HL-60 (cell line): ENCODE measurements around the gene PIEZO1.

Source experiments
- DNase-seq, 2 experiments: peaks; one replicate each; pipeline ENCODE4 v3.0.0-alpha.2; 2010 to 2020; ENCODE audit warnings: low read depth in 1 of 2, low spot score in 1 of 2
- H3K27ac ChIP-seq: fragments of 250-450 bp; sonication (Bioruptor Pico); replicated peaks from 2 replicates; pipeline ENCODE4 v1.5.1; 2020; ENCODE audit warnings: mild to moderate bottlenecking, moderate library complexity
- H3K27me3 ChIP-seq: fragments of 250-450 bp; sonication (Bioruptor Pico); 2 replicates; pipeline ENCODE4 v1.5.1; 2021; ENCODE audit warnings: mild to moderate bottlenecking, moderate library complexity; ENCODE audit not compliant: insufficient read depth, poor library complexity, severe bottlenecking
- H3K4me3 ChIP-seq: replicated peaks from 2 replicates; pipeline ENCODE4 v1.5.1; 2011; ENCODE audit warnings: mild to moderate bottlenecking, control low read depth, low read length; ENCODE audit not compliant: insufficient read depth
- CTCF ChIP-seq: IDR thresholded peaks from one replicate; pipeline ENCODE4 v1.5.1; 2011; ENCODE audit warnings: low read length, control low read depth, inconsistent platforms; ENCODE audit not compliant: insufficient read depth
- GABPA ChIP-seq: IDR thresholded peaks from 2 replicates; pipeline ENCODE4 v1.6.1; 2012; ENCODE audit warnings: low read depth
- POLR2AphosphoS5 ChIP-seq: IDR thresholded peaks from 2 replicates; pipeline ENCODE4 v1.6.1; 2012; ENCODE audit warnings: low read depth
- SPI1 ChIP-seq: IDR thresholded peaks from 2 replicates; pipeline ENCODE4 v1.6.1; 2012; ENCODE audit warnings: low read depth, mild to moderate bottlenecking, borderline replicate concordance
- TF ChIP-seq, protein P1 (sequence below): IDR thresholded peaks from 2 replicates; pipeline ENCODE4 v1.6.1; 2012; ENCODE audit warnings: low read depth; ENCODE audit not compliant: insufficient replicate concordance

PIEZO1 gene

GRCh38 chr16:88778541-88779065, 6.4 kb downstream of the PIEZO1 start:
- H3K27ac ChIP-seq = no peak overlapping the region
- no peak overlapping the region for H3K4me3 ChIP-seq
- H3K27me3 ChIP-seq = no peaks in the 10 kb centered on the region
- DNase-seq = no peak
- no peak for TF ChIP-seq GABPA

GRCh38 chr16:88778271-88778525, 6.8 kb downstream of the PIEZO1 start:
- Histone ChIP-seq H3K27ac (no peak overlapping the region), H3K4me3 (no peak overlapping the region), H3K27me3 (no peaks in the 10 kb centered on the region)
- TF ChIP-seq GABPA (no peak), CTCF (no peak), SPI1 (no peak), POLR2AphosphoS5 (no peak)
- TF ChIP-seq, protein P1, sequence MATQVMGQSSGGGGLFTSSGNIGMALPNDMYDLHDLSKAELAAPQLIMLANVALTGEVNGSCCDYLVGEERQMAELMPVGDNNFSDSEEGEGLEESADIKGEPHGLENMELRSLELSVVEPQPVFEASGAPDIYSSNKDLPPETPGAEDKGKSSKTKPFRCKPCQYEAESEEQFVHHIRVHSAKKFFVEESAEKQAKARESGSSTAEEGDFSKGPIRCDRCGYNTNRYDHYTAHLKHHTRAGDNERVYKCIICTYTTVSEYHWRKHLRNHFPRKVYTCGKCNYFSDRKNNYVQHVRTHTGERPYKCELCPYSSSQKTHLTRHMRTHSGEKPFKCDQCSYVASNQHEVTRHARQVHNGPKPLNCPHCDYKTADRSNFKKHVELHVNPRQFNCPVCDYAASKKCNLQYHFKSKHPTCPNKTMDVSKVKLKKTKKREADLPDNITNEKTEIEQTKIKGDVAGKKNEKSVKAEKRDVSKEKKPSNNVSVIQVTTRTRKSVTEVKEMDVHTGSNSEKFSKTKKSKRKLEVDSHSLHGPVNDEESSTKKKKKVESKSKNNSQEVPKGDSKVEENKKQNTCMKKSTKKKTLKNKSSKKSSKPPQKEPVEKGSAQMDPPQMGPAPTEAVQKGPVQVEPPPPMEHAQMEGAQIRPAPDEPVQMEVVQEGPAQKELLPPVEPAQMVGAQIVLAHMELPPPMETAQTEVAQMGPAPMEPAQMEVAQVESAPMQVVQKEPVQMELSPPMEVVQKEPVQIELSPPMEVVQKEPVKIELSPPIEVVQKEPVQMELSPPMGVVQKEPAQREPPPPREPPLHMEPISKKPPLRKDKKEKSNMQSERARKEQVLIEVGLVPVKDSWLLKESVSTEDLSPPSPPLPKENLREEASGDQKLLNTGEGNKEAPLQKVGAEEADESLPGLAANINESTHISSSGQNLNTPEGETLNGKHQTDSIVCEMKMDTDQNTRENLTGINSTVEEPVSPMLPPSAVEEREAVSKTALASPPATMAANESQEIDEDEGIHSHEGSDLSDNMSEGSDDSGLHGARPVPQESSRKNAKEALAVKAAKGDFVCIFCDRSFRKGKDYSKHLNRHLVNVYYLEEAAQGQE = no peak
- no peak for DNase-seq

GRCh38 chr16:88777471-88778270, 7.3 kb downstream of the PIEZO1 start:
- Histone ChIP-seq H3K27ac (no peak overlapping the region), H3K4me3 (no peak overlapping the region), H3K27me3 (no peaks in the 10 kb centered on the region)
- no peak for DNase-seq
- TF ChIP-seq GABPA (no peak), POLR2AphosphoS5 (no peak)

DNA sequence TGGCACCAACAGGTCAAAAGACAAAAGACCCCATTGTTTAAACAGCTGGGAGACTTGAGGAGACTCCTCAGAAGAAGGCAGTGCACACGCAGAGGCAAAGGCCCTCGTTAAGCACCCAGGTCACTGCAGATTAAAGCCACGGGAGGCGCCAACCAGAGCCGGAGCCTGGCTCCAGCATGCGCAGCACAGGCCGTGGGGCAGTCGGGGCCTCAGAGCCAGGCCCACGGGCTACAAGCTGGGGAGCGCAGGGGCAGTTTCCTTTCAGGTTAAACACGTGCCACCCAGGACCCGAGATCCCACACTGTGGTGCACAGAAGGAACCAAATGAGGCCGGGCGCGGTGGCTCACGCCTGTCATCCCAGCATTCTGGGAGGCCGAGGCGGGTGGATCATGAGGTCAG, 9.2 kb downstream of the PIEZO1 start:
- Histone ChIP-seq H3K27me3 (no peaks in the 10 kb centered on the region), H3K4me3 (no peak overlapping the region), H3K27ac (no peak overlapping the region)
- TF ChIP-seq SPI1 (no peak), GABPA (no peak), POLR2AphosphoS5 (no peak), CTCF (no peak)
- TF ChIP-seq, protein P1 = no peak
- no peak for DNase-seq
